Measurements from ENCODE around the gene SGK1.

GRCh38 chr6:134254118-134254517, 63.8 kb downstream of the SGK1 start:
- TF ChIP-seq CTCF (IDR thresholded peaks at IDR 0.05; ENCODE audit: low read depth, low read length) (no peak), EZH2phosphoT487 (IDR thresholded peaks at IDR 0.05; ENCODE audit: low read depth) (no peak)
